HG02759 (cell line): ENCODE data around the gene LCN15.
"Not testable (repeated sequence)": the region's sequence is repeated elsewhere in the genome, so short reads cannot be mapped to it uniquely, and the experiment has no call there.

Experiments
- ATAC-seq: cut with Tn5 transposase; IDR thresholded peaks from one replicate; pipeline ENCODE4 v1.9.1; 2021; ENCODE audit warnings: mild to moderate bottlenecking, moderate library complexity; ENCODE audit not compliant: unreplicated experiment

Gene LCN15

GRCh38 chr9:136794281-136794999 is 30.1 kb upstream of the LCN15 start:
- no peak for ATAC-seq

GRCh38 chr9:136793086-136793946 is 29.0 kb upstream of the LCN15 start:
- ATAC-seq: no peak

- ATAC-seq: no peak
Measured at GRCh38 chr9:136792321-136793085, 28.2 kb upstream of the LCN15 start.

- ATAC-seq: no peak
Measured at GRCh38 chr9:136791516-136792276, 27.4 kb upstream of the LCN15 start.

- peak; percentile 87 for ATAC-seq
Measured at GRCh38 chr9:136790640-136791515, 26.6 kb upstream of the LCN15 start, which contains the start of gene TMEM141. Gene TMEM141, plus strand, starts transcription at chr9:136791344. Its CDS starts 27 bp downstream, at chr9:136791371.

- no peak for ATAC-seq
Measured at GRCh38 chr9:136789523-136789937, 25.2 kb upstream of the LCN15 start.

GRCh38 chr9:136788644-136789522 is 24.6 kb upstream of the LCN15 start:
- ATAC-seq: not testable (repeated sequence)

GRCh38 chr9:136787690-136788400 is 23.5 kb upstream of the LCN15 start:
- no peak for ATAC-seq

- not testable (repeated sequence) for ATAC-seq
Measured at GRCh38 chr9:136786983-136787382, 22.7 kb upstream of the LCN15 start.

GRCh38 chr9:136786451-136786850 is 22.1 kb upstream of the LCN15 start:
- no peak for ATAC-seq

- not testable (repeated sequence) for ATAC-seq
Measured at GRCh38 chr9:136785565-136786355, 21.4 kb upstream of the LCN15 start.

GRCh38 chr9:136784997-136785361 is 20.7 kb upstream of the LCN15 start:
- no peak for ATAC-seq

- ATAC-seq: no peak
Measured at GRCh38 chr9:136784249-136784996, 20.1 kb upstream of the LCN15 start.

- no peak for ATAC-seq
Measured at GRCh38 chr9:136782452-136782851, 18.1 kb upstream of the LCN15 start.

- no peak for ATAC-seq
Measured at GRCh38 chr9:136779808-136780207, 15.5 kb upstream of the LCN15 start.

- no peak for ATAC-seq
Measured at GRCh38 chr9:136777359-136777758, 13.0 kb upstream of the LCN15 start.
